Erythroblast (primary cell): ENCODE measurements around the gene SLC31A1.

ENCODE experiments used
- GATA1 ChIP-seq: IDR thresholded peaks from 2 replicates; pipeline ENCODE4 v1.6.1; 2011; ENCODE audit warnings: low read depth, mild to moderate bottlenecking, control low read depth, low read length, moderate library complexity
- POLR2A ChIP-seq: IDR thresholded peaks from 2 replicates; pipeline ENCODE4 v1.6.1; 2011; ENCODE audit warnings: mild to moderate bottlenecking, low read length

DNA sequence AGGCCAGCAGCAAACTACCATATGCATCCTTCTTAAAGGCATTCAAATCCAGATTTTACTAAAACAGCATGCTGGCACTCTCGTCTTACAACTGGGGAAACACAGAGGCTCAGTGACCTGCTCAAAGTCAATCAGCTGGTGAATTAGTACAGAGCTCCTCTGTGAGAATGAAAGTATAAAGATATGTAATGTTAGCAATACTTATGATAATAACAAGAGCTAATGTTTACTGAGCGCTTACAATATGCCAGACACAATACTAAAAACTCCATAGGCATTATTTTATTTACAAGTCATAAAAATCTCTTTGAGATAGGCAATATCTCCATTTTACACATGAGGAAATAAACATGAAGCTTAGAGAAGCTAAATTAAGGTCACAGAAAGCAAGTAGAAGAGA, 28.9 kb upstream of the SLC31A1 start:
- TF ChIP-seq POLR2A (no peak), GATA1 (no peak)
